AG09309 (cell line): ENCODE results near the gene ITPK1.
A peak's percentile ranks its signal among the peaks of the same experiment; 100 is the strongest.

ENCODE experiments used
- DNase-seq: peaks from one replicate; pipeline ENCODE4 v3.0.0-alpha.2; 2010; ENCODE audit warnings: low read depth
- H3K4me3 ChIP-seq: 2 replicates; pipeline ENCODE4 v1.5.1; 2011; ENCODE audit warnings: mild to moderate bottlenecking, low read depth, low read length, moderate library complexity; ENCODE audit not compliant: control insufficient read depth
- TF ChIP-seq, protein P1 (sequence below): IDR thresholded peaks from 2 replicates; pipeline ENCODE4 v1.5.1; 2011; ENCODE audit warnings: mild to moderate bottlenecking, low read depth, low read length, inconsistent platforms; ENCODE audit not compliant: insufficient read depth, control insufficient read depth; ENCODE audit errors: missing control alignments

The ITPK1 gene

DNA sequence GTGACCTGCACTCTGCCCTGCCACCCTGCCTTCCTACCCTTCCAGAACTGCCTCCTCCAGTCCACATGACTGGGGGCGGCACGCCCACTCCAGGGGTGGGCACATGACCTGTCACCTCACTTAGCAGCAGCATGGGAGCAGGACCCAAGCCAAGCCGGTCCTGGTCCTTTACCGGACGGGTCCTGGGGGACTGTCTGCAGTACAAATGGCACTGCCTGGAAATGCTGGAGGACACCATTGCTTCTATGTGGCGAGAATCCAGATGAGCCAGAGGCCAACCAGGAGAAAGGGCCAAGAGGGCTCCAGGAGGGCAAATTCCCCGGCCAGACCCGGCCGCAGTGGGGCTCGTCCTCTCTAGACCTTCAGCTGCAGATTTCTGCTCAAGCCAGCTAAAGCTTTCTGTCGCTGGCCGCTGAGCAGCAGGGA lies 33.1 kb downstream of the ITPK1 start:
- TF ChIP-seq, protein P1, sequence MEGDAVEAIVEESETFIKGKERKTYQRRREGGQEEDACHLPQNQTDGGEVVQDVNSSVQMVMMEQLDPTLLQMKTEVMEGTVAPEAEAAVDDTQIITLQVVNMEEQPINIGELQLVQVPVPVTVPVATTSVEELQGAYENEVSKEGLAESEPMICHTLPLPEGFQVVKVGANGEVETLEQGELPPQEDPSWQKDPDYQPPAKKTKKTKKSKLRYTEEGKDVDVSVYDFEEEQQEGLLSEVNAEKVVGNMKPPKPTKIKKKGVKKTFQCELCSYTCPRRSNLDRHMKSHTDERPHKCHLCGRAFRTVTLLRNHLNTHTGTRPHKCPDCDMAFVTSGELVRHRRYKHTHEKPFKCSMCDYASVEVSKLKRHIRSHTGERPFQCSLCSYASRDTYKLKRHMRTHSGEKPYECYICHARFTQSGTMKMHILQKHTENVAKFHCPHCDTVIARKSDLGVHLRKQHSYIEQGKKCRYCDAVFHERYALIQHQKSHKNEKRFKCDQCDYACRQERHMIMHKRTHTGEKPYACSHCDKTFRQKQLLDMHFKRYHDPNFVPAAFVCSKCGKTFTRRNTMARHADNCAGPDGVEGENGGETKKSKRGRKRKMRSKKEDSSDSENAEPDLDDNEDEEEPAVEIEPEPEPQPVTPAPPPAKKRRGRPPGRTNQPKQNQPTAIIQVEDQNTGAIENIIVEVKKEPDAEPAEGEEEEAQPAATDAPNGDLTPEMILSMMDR = no peak
- no peak overlapping the region for H3K4me3 ChIP-seq
- DNase-seq = no peak

DNA sequence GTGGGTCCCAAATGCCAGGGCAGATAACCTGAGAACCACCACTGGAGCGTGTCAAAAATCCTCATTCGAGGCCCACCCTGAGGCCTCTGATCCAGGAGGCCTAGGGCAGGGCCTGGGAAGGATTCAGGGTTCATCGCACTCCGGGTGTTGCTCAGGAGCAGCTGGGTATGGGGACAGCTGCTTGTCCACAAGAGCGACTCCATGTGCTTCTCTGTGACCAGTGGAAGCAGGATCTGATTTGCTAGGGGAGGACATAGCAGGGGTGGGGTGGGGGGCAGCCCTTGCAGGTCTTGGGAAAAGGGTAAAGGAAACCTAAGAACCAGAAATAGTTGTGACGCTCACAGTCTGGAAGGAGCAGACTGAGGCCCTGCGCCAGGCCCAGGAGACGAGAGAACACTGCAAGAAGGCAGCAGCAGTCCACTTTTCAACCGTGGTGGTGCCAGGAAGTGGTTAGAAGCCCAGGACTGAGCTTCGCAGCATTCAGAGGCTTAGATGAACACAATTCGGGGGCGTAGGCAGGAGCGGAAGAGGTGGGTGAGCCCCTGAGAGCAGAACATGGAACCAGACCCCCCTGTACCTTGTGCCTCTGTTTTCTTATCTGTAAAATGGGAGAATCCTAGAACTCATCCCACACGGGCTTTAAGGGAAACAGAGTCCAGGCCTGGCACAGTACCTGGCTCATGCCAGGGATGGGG lies 33.7 kb downstream of the ITPK1 start:
- TF ChIP-seq, protein P1 = no peak

DNA sequence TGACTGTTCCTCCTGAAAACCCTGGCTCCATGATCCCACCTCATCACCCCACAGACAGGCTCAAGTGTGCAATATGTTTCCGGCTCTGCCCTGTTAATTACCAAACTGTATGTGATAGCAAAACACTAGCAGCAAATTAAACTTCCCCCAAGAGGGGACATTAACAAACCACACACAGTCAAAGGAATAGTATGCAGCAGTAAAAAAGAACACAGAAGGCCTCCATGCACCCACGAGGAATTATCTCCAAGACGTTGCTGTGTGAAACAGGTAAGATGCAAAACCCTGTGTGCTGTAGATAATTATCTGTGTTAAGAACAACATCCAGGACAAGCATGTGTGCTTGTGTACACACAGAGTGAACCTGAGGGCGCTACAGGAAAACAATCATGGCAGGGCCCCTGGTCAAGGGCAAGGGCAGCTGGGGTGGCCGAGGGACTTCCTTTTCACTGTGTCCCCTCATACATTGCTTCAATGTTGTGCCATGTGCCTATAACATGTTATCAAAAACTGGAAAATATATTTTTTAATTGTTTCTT lies 35.8 kb downstream of the ITPK1 start:
- no peak for DNase-seq
- TF ChIP-seq, protein P1 = no peak
- no peak overlapping the region for H3K4me3 ChIP-seq

More for the DNA sequence above, 33.7 kb downstream of the ITPK1 start:
- no peak for DNase-seq
- H3K4me3 ChIP-seq = no peak overlapping the region

DNA sequence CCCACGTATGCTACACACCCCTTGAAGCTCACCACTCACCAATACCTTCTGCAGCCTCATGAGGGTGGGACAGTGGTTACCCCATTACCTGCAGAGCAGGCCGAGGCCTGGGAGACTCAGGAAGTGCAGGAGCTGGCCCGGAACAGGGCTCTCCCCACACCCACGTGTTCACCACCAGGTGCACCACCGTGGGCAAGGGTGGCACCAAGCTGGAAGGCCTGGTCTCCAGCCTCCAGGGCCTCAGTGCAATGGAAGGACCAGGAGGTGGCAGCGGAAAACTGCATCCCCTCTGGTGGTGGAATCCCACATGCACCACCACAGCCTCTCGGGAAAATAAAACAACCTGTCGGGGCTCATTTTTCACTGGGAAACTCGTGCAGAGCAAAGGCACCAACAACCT lies 36.4 kb downstream of the ITPK1 start:
- TF ChIP-seq, protein P1 = peak; percentile 30
- H3K4me3 ChIP-seq = no peak overlapping the region
- no peak for DNase-seq

DNA sequence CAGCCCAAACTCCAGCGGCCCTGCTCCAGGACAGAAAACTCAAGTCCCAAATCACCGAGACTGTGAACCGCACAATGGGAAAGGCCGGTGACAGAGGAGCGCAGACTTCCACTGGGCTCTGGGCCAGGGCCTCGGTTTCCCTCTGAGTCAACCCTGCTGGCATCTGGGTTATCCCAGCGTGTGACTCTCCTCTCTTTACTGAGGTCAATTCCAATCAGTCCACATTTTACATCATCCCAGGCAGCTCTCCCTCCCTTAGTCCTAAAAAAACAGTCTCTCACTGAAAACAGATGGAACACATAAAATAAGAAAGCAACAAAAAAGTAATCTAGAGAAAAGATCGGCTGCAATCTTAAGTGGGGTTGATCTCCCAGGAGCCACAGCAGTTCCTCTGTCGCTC lies 36.9 kb downstream of the ITPK1 start:
- DNase-seq = peak; percentile 85
- H3K4me3 ChIP-seq = no peak overlapping the region
- TF ChIP-seq, protein P1 = no peak

DNA sequence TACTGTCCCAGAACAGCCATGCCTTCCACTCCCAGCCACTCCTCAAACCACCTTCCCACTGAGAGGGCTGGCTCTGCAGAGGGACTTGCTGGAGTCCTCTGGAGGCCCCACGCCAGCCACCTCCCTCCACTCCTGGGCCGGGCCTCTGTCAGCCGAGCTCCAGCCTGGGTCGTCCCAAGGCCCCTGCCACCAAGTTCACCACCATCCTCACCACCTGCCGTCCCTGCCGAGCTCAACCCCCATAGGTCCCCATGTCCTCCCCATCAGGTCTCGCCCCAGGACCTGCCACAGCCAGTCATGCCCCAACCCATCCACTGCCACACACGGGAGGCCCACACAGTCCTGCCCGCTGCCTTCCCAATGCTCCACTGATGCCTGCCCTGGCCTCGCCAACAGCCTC lies 39.0 kb downstream of the ITPK1 start:
- DNase-seq = no peak
- TF ChIP-seq, protein P1 = no peak
- no peak overlapping the region for H3K4me3 ChIP-seq
